ENCODE data around the gene TBC1D17.
A peak's percentile ranks its signal among the peaks of the same experiment; 100 is the strongest.

Gene TBC1D17

GRCh38 chr19:49879243-49879963, 1.9 kb downstream of the TBC1D17 start:
- peak; percentile 65 for DNase-seq

GRCh38 chr19:49880162-49880869, 2.8 kb downstream of the TBC1D17 start:
- no peak for DNase-seq

DNA sequence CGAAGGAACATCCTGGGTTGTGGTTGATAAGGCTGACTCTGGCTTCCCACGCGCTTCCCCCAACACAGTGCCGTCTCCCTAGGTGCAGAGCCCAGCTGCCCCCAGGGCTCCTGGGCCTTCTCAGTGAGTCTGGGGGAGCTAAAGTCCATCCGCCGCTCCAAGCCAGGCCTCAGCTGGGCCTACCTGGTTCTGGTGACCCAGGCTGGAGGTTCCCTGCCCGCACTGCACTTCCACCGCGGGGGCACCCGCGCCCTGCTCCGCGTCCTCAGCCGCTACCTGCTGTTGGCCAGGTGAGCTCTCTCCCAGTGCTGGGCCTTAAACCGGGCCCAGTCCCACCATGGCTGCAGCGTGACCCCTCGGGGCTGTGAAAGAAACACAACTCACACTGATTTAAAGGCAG, 3.7 kb downstream of the TBC1D17 start:
- no peak for DNase-seq

DNA sequence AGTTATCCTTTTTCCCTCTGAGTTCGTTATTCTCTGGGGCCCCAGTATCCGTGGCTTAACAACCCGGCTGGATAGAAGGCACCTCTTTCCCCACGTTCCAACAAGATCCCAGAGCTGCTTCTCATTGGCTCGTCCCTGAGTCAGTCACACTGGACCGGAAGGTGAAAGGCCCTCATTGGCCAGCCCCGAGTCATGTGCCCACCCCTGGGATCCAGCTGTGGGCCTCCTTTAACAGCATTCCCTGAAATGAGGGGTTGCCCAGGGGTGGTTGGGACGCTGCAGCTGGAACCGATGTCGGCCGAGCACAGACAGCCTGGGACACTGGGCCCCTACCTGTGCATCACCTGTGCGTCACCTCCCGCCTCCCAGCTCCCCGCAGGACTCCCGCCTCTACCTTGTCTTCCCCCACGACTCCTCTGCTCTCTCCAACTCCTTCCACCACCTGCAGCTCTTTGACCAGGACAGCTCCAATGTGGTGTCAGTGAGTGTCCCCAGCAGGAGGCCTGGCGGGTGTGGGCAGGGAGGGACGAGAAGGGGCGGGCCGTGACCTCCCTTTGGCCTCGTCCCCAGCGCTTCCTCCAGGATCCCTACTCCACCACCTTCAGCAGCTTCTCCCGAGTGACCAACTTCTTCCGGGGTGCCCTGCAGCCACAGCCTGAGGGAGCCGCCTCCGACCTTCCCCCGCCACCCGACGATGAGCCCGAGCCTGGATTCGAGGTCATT, 4.3 kb downstream of the TBC1D17 start:
- no peak for DNase-seq

- DNase-seq, result no peak
Observed at GRCh38 chr19:49882643-49883042, 5.1 kb downstream of the TBC1D17 start.

- no peak for DNase-seq
Observed at GRCh38 chr19:49883094-49883493, 5.6 kb downstream of the TBC1D17 start.

- no peak for DNase-seq
Observed at GRCh38 chr19:49884109-49884508, 6.6 kb downstream of the TBC1D17 start.

GRCh38 chr19:49884760-49885159, 7.3 kb downstream of the TBC1D17 start:
- DNase-seq, result no peak

- DNase-seq, result no peak
Observed at GRCh38 chr19:49887037-49887664, 9.6 kb downstream of the TBC1D17 start.

DNA sequence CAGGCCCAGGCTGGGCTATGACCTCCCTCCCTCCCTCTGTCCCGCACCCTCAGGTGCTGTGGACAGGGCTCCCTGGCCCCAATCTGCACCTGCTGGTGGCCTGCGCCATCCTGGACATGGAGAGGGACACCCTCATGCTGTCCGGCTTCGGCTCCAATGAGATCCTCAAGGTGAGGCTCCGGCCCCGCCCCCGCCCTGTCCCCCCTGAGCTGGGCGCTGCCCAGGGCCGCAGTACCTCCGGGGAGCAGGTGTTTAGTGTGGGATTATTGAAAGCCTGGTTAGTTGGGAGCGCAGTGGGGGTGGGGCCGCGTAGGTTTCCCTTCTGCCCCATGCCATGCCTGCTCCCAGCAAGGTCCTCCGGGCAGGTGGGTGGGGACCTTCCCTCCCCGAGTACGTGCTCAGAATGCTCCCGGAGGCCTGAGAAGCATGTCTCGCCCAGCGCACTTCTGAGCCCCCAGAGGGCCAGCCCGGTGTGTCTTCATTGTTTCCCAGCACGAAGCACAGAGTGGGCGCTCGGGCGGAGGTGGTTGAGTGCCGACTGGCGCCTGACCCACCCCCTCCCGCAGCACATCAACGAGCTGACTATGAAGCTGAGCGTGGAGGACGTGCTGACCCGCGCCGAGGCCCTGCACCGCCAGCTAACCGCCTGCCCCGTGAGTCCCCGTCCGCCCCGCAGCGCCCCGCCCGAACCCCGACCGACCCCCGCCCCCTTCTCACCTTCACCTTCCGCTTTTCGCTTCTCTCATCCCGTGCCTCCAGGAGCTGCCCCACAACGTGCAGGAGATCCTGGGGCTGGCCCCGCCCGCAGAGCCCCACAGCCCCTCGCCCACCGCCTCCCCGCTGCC, 10.4 kb downstream of the TBC1D17 start:
- no peak for DNase-seq

- DNase-seq, result no peak
Observed at GRCh38 chr19:49888510-49888824, 11.0 kb downstream of the TBC1D17 start.

- no peak for DNase-seq
Observed at GRCh38 chr19:49889038-49889686, 11.7 kb downstream of the TBC1D17 start.

GRCh38 chr19:49889687-49890348, 12.3 kb downstream of the TBC1D17 start:
- DNase-seq, result peak; percentile 76

DNA sequence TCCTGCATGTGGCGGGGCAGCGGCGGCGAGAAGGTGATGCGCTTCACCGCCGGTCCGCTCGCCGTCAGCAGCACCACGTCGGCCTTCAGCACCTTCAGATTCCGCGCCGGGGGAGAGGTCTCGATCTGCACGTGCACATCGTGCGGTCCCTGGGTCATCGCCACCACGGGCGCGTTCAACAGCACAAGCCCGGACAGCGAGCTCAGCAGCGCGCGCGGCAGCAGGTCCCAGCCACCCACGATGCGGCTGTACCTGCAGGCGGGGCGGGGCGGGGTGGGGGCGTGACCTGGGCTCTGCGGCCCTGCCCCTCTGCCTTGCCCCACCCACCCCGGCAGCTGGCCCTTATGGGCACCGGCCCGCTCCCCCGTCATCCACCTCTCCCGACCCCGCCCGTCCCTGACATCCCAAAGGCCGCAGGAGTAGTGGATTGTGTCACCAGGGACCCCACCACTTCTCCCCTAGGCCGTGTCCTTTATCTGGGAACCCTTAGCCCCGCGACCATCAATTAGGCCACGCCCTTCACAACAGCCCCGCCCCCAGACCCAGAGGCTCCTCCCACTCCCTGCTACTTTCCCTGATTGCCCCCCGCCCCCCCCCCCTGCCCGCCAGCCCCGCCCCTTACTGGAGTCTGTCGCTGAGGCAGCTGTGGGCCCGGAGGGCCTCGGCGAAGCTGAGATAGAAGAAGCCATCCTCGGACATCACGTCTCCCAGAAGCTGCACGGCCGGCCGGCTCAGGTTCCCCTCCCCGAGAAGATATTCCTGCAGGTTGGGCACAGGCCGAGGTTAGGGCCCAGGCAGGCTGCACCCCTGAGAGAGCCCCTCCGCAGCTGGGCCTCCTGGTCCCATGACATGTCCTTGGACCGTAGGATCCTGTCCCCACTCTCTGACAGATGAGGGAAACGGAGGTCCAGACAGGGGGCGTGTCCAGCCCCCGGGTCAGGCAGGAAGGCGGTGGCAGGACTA, 13.1 kb downstream of the TBC1D17 start:
- DNase-seq, result no peak

GRCh38 chr19:49891393-49891792, 13.9 kb downstream of the TBC1D17 start:
- no peak for DNase-seq

GRCh38 chr19:49892716-49893115, 15.2 kb downstream of the TBC1D17 start:
- no peak for DNase-seq

GRCh38 chr19:49894011-49894664, 16.6 kb downstream of the TBC1D17 start:
- DNase-seq, result no peak

- peak; percentile 81 for DNase-seq
Observed at GRCh38 chr19:49894879-49895565, 17.5 kb downstream of the TBC1D17 start.
